DLD1 (cell line): ENCODE measurements around the gene CAMTA2.

ENCODE experiments used
- in situ Hi-C: cut with HindIII; loops from 2 replicates; pipeline ENCODE4 v1.10.0; 2017; ENCODE audit warnings: low sequenced_read_pairs

The CAMTA2 gene

DNA sequence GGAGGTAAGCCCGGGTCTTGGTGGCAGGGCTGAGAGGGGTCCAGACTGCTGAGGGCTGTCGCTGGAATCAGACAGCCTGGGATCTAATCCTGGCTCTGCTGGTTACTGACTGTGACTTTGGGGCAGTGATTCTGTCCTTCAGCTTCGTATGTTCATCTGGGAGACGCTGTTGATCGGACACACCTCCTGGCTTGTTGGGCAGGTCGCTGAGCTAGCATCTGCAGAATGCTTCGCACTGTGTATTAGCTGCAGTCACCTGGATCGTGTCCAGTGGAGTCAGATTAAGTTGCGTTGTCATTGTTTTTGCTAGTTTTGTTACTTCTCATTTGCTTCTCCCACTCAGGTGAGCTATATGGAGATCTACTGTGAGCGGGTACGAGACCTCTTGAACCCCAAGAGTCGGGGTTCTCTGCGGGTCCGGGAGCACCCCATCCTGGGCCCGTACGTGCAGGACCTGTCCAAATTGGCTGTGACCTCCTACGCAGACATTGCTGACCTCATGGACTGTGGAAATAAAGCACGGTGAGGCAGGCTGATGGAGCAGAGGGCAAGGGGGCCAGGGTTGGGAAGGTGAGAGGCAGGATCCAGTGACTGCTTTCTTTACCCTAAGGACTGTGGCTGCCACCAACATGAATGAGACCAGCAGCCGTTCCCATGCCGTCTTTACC lies 14.8 kb upstream of the CAMTA2 start:
- in situ Hi-C loops, result no loop called here

DNA sequence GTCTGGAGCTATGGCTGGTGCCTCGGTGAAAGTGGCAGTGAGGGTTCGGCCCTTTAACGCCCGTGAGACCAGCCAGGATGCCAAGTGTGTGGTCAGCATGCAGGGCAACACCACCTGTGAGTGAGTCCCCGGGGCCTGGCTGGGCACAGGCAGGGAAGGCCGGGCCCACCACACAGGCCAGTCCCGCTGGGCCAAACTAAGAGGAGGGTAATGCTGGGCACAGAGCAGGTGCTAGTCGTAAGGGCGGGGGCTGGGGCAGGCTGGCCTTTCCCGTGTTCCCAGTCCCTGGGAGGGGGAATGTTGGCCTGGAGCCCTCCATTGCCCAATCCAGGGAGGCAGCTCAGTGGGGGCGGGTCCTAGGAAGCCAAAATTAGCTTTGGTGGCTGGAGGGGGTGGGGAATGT lies 12.8 kb upstream of the CAMTA2 start:
- in situ Hi-C loops, result no loop called here

DNA sequence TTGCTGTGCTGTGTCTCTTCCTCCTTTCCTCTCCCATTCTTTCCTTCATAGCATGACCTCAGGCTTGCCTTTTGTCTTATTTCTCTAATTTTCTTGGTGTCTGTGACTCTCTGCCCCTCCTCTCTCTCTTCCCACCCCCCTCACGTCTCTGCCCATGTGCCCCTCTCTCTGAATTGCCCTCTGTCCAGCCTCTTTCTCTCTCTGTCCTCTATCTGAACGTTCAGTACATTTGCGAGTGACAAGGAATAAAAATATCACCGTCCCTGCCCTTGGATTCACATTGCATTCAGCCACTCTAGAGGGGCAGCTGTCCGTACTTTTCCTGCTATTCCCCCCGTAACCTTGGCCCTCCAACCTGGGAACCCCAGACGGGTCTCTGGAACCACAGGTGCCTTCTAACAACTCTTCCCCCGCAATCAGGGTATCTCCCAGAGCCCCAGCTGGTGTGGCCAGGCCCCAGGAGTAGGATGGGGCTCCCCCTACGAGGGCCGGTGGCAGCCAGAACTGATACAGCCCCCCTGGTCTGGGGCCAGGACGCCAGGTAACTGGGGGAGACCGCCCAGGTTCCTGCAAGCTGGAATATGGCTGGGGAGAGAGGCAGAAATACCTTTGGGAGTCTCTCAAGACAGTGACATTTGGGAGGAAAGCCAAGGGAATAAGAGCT lies 12.1 kb upstream of the CAMTA2 start:
- in situ Hi-C loops, result no loop called here

GRCh38 chr17:4998732-4999429 lies 11.4 kb upstream of the CAMTA2 start:
- in situ Hi-C loops, result no loop called here

DNA sequence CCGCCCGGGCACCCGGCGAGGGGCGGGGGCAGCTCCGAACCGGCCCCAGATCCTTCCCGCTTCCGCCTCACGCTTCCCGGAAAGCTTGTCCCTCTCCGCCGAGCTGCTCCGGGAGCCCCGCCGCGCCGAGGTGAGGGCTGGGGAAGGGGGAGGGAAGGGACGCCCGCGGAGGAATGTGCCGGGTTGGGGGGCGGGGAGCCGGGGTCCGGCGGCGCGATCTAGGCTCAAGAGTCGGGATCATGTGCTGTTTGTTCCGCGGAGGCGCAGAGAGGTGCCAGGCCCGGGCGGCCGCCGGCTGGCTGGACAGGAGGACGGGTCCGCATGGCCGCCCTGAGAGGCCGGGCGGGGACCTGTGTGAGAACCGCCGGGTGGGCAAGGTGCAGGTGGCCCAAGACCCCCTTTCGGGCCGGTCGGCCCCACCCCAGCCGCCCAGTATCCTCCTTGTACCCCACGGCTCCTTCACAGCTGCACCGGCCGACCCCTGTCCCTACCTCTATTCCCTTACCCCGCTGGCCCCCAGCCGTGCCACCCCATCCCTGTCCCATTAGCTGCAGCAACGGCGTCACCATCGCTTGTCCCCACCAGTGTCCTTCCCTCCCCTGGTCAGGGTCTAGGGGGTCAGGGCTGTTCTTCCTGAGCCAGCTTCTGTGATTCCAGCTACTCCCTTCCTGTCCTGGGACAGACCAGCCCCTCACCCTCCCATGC lies 10.7 kb upstream of the CAMTA2 start:
- in situ Hi-C loops, result no loop called here

GRCh38 chr17:4997302-4998026 lies 10.0 kb upstream of the CAMTA2 start, which contains the start of the genes INCA1 and KIF1C:
INCA1 (minus strand) TSS chr17:4997522; CDS start chr17:4994437, 3,085 bp downstream.
KIF1C (plus strand) TSS chr17:4997950; CDS start chr17:5000247, 2,297 bp downstream.
- in situ Hi-C loops, result no loop called here

GRCh38 chr17:4994081-4994595 lies 6.7 kb upstream of the CAMTA2 start:
- in situ Hi-C loops, result no loop called here

- in situ Hi-C loops, result no loop called here
Measured at GRCh38 chr17:4987767-4988567, 492 bp upstream of the CAMTA2 start.

- in situ Hi-C loops, result no loop called here
Measured at GRCh38 chr17:4986403-4986802, 1.1 kb downstream of the CAMTA2 start.

- in situ Hi-C loops, result no loop called here
Measured at GRCh38 chr17:4982305-4982704, 5.2 kb downstream of the CAMTA2 start.

GRCh38 chr17:4980644-4981216 lies 6.7 kb downstream of the CAMTA2 start:
- in situ Hi-C loops, result no loop called here

- in situ Hi-C loops, result no loop called here
Measured at GRCh38 chr17:4978726-4979125, 8.7 kb downstream of the CAMTA2 start.

DNA sequence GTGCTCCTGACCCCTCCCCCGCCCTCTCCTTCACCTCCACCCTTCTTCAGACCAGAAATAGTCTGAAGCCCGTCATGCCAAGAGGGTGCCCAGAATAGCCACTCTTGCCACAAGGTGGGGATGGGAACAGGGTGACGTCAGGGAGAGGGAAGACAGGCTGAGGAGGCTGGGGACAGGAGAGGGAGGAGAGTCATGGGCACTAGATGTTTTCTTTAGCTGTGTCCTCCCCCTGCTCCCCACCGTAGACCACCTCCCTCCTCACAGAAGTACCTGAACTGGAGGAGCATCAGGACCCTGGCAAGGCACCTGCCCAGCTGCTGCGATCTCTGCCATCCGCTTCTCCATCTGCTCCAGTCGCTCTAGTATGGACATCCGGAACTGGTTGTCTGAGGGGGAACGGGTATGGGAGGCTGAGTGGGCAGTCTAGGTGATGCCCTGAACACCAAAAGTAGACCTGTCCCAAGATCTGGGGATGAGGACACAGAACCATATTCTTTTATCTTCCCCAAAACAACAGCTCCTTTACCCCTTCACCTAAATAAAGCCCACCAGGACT lies 13.3 kb downstream of the CAMTA2 start:
- in situ Hi-C loops, result no loop called here

GRCh38 chr17:4973256-4974114 lies 14.0 kb downstream of the CAMTA2 start:
- in situ Hi-C loops, result no loop called here

- in situ Hi-C loops, result no loop called here
Measured at GRCh38 chr17:4972752-4973151, 14.7 kb downstream of the CAMTA2 start.

DNA sequence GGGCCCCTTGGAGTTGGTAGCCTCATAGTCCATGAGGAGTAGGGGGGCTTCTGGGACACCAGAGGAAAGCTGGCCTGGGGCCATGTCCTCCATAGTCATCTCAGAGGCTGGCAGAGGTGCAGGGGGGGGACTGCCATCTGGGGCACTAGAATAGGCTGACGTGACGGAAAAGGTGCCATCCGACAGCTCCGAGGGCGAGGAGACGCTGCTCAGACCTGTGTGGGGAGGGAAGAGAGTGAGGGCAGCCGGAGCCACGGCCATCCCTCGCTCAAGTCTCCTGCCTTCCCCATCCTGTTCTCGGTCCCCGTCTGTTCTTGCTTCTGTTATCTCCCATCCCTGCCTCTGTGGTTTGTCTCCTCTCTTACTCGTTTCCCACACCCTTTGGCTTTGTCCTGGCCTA lies 15.2 kb downstream of the CAMTA2 start:
- in situ Hi-C loops, result no loop called here

- in situ Hi-C loops, result no loop called here
Measured at GRCh38 chr17:4971826-4972225, 15.6 kb downstream of the CAMTA2 start.

DNA sequence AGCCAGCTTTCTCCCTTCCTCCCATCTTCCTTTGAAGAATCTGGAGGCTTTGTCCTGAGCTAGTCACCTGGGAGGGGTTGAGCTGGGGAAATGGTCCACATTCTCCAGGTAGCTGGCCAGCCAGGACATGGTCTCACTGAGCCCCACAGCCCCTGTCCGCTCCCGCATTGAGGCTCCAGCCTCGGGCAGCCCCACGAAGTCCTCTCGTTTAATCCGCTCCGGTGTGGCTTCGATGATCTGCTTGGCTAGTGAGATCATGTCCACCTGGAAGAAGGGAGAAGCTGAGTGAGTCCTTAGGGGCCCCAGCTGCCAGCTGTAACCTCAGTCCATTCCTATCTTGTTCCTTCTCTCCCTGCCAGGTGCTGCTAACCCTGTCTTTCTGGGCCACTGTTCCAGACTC lies 17.2 kb downstream of the CAMTA2 start:
- in situ Hi-C loops, result no loop called here
